Common myeloid progenitor, CD34-positive (primary cell): Measurements from ENCODE around the gene INAFM2.

Experiments used
- CTCF ChIA-PET: fragments of 350-600 bp; sonication (Branson Sonifier 250); formaldehyde crosslinking; loops from one replicate; lab custom pipeline; 2021; ENCODE audit warnings: antibody characterized with exemption; lab: Charles Lee
- POLR2A ChIA-PET: fragments of 350-600 bp; sonication (Branson Sonifier 250); formaldehyde crosslinking; loops from one replicate; lab custom pipeline; 2021; ENCODE audit warnings: antibody characterized with exemption; lab: Charles Lee
- DNase-seq, 3 donors: peaks; one replicate each; pipeline versions ENCODE4 v3.0.0 to v3.0.0-alpha.2; 2013
- H3K27ac ChIP-seq, 2 experiments: 1 replicate in 1 of 2; 2 replicates in 1 of 2; pipeline ENCODE4 v1.7.0; 2013; ENCODE audit warnings: inconsistent platforms in 2 of 2, low read length in 2 of 2, mild to moderate bottlenecking in 2 of 2, low read depth in 1 of 2, moderate library complexity in 1 of 2; ENCODE audit not compliant: severe bottlenecking in 2 of 2, insufficient read depth in 1 of 2, poor library complexity in 1 of 2
- H3K27me3 ChIP-seq, 5 experiments: replicated peaks in 2 of 5; 1 replicate in 3 of 5; 2 replicates in 2 of 5; pipeline versions ENCODE4 v1.6.1 to v1.7.0; 2013; ENCODE audit warnings: low read length in 4 of 5, mild to moderate bottlenecking in 2 of 5, moderate library complexity in 2 of 5, inconsistent platforms in 1 of 5; ENCODE audit not compliant: insufficient read depth in 5 of 5, control insufficient read depth in 4 of 5
- H3K36me3 ChIP-seq, 4 experiments: 1 replicate in 2 of 4; 2 replicates in 2 of 4; pipeline versions ENCODE4 v1.6.1 to v1.7.0; 2013; ENCODE audit warnings: low read length in 3 of 4, control low read depth in 1 of 4, mild to moderate bottlenecking in 1 of 4; ENCODE audit not compliant: control insufficient read depth in 4 of 4, insufficient read depth in 4 of 4
- H3K4me1 ChIP-seq, 4 experiments: 1 replicate in 3 of 4; 2 replicates in 1 of 4; pipeline versions ENCODE4 v1.6.1 to v1.7.1; 2013; ENCODE audit warnings: low read length in 3 of 4, mild to moderate bottlenecking in 3 of 4, control low read depth in 1 of 4, inconsistent platforms in 1 of 4, moderate library complexity in 1 of 4; ENCODE audit not compliant: control insufficient read depth in 4 of 4, insufficient read depth in 4 of 4; ENCODE audit errors: control extremely low read depth in 1 of 4
- H3K4me3 ChIP-seq, 7 experiments: 1 replicate in 4 of 7; 2 replicates in 3 of 7; pipeline versions ENCODE4 v1.5.1 to v1.7.0; 2013; ENCODE audit warnings: mild to moderate bottlenecking in 7 of 7, low read length in 6 of 7, moderate library complexity in 6 of 7, inconsistent platforms in 2 of 7, low read depth in 2 of 7, control low read depth in 1 of 7; ENCODE audit not compliant: insufficient read depth in 4 of 7, control insufficient read depth in 1 of 7; ENCODE audit errors: extremely low read depth in 1 of 7
- H3K9me3 ChIP-seq, 5 experiments: 1 replicate in 4 of 5; 2 replicates in 1 of 5; pipeline versions ENCODE4 v1.6.1 to v1.7.1; 2013; ENCODE audit warnings: low read length in 4 of 5, mild to moderate bottlenecking in 2 of 5, inconsistent platforms in 1 of 5, low read depth in 1 of 5, moderate library complexity in 1 of 5; ENCODE audit not compliant: control insufficient read depth in 4 of 5, insufficient read depth in 2 of 5; ENCODE audit errors: control extremely low read depth in 1 of 5
- WGBS: methylation state at CpG from one replicate; pipeline ENCODE4 v1.1.5; 2013; ENCODE audit not compliant: insufficient coverage; 5-methylcytosine and 5-hydroxymethylcytosine counted together

Gene INAFM2

DNA sequence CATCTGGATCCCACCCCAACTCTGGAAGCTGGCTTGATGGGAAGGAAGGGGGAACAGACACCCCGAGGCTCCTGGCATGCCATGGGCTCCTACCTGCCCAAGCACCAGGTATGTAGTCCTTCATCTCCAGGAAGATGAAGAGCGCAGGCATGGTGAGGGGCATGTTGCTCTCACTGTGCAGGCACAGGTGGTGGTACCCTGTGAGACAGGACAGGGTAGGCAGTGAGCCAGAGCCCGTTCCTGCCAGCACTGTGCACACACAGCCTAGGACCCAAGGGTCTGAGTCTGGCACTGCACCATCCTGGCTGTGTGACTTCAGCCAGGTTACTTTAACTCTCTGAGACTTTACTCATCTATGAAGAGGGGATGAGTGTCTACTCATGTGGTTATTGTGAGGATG, 31.2 kb upstream of the INAFM2 start:
- Histone ChIP-seq H3K4me1 (peaks cover 0 to 19% (median 0%) of the 10 kb centered on the region in 4 experiments), H3K9me3 (no peaks in the 10 kb centered on the region), H3K27me3 (no peaks in the 10 kb centered on the region), H3K36me3 (peaks cover 34 to 98% (median 78%) of the 10 kb centered on the region in 4 experiments), H3K27ac (no peak overlapping the region), H3K4me3 (no peak overlapping the region)
- POLR2A ChIA-PET = interaction anchor here (1.2 kb wide), 1 partner anchor 16 kb away, joined by 4 read pairs; no protein-coding TSS in a partner anchor
- CTCF ChIA-PET = interaction anchor here (2.6 to 25.2 kb wide), 3 partner anchors 20 to 130 kb away, joined by 8 to 407 read pairs (median 21); partner anchors contain the start of genes INAFM2 and PLCB2
- WGBS = 100% methylated on average over 2 of the region's 3 CpGs
- no peak for DNase-seq

DNA sequence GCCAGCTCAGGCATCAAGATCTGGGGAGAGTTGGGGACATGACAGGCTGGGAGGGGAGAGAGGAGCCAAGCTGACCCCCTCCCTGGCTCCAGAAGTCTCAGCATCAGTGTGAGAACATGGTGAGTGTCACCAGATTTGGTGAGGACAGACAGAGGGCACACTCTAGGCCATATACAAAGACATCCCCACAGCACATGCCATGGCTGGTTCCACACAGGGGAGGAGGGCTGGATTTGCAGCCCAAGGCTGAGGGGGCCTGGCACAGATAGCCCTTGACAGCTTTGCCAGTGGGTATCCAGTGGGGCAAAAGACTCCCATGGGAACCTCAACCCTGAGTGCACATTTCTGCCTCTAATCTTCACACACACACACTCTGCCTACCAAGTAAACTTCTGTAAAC, 30.5 kb upstream of the INAFM2 start:
- Histone ChIP-seq H3K9me3 (no peaks in the 10 kb centered on the region), H3K27me3 (no peaks in the 10 kb centered on the region), H3K27ac (no peak overlapping the region), H3K4me1 (peaks cover 0 to 19% (median 0%) of the 10 kb centered on the region in 4 experiments), H3K36me3 (peaks cover 35 to 98% (median 80%) of the 10 kb centered on the region in 4 experiments), H3K4me3 (no peak overlapping the region)
- ChIA-PET CTCF (interaction anchor here (0.7 to 25.2 kb wide), 6 partner anchors 13 to 129 kb away, joined by 3 to 407 read pairs (median 7); partner anchors contain the start of genes INAFM2 and PLCB2), POLR2A (no interaction called here)
- DNase-seq = no peak

DNA sequence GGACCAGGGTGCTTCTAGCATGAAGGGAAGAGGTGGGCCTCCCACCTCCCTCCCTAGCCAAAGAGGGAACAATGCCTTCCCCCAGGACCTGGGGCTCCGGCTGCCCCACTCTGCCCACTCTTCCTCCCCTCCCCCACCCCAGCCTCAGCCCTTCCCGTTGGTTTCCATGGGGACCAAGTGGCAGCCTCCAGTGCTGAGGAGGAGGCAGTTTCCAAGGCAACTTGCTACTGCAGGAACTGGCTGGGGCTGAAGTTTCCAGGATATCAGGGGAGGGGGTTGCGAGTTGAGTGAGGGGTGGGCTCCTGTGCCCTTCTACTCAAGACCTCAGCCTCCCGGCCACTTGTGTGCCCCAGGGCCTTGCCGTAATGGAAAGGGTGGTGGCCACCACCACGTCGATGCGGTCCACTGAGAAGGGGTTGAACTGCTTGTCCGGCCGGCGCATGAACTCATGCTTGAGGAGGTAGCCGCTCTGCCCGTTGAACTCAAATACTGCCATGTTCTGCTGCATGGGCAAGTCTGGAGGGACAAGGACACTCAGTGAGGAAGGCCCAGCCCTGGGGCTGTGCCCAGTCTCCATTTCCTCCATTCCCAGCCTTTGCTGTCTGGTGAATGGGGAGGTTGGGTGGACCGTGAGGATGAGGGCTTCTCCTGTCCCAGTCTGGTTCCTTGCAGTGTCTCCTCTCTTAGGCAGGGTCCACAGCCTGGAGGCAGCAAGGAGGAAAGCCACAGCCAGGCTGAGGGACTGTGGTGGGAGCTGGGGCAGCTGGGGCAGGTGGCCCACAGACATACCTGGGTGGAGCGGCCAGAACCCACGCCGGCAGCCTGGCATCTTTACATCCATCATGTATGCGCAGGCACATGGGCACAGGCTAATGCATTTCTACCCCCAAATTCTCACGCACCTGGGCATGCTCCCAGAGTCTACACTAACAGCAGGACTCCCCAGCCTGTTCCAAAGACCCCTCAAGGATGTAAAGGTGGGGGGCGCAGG, 29.3 kb upstream of the INAFM2 start:
- Histone ChIP-seq H3K27me3 (no peaks in the 10 kb centered on the region), H3K4me1 (peaks cover 0 to 19% (median 0%) of the 10 kb centered on the region in 4 experiments), H3K4me3 (no peak overlapping the region), H3K9me3 (no peaks in the 10 kb centered on the region), H3K27ac (no peak overlapping the region), H3K36me3 (peaks cover 31 to 98% (median 80%) of the 10 kb centered on the region in 4 experiments)
- DNase-seq = no peak
- WGBS = 97% methylated on average over 15 of the region's 20 CpGs
- ChIA-PET CTCF (interaction anchor here (0.7 to 25.2 kb wide), 8 partner anchors 9 to 128 kb away, joined by 3 to 407 read pairs (median 6); partner anchors contain the start of genes ANKRD63, INAFM2 and PLCB2), POLR2A (no interaction called here)

DNA sequence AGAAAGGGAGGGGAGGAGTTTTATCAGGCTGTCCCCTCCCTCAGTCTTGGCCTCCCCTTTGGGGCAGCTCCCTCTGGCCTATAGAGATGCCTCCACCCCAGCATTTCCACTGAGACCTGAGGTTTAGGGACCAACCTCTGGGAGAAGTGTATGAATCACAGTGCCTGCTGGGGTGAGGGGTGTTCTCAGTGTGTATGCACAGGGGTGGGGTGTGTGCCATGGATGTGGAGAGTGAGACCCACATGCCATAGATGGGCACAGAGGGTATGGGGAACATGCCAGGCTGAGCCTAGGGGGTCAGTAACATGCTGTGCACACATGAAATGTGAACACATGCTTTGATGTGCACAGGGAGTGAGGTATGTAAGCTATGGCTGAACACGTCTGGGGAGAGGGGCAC, 28.2 kb upstream of the INAFM2 start:
- no peaks in the 10 kb centered on the region for H3K27me3 ChIP-seq
- ChIA-PET POLR2A (no interaction called here), CTCF (interaction anchor here (0.8 to 25.2 kb wide), 5 partner anchors 10 to 22 kb away, joined by 3 to 407 read pairs (median 6); partner anchors contain the start of genes ANKRD63, INAFM2 and PLCB2)
- H3K4me3 ChIP-seq = no peak overlapping the region
- H3K36me3 ChIP-seq = peaks cover 28 to 91% (median 75%) of the 10 kb centered on the region in 4 experiments
- no peak for DNase-seq
- WGBS = 100% methylated on average over 1 of the region's 1 CpG
- no peaks in the 10 kb centered on the region for H3K9me3 ChIP-seq
- H3K27ac ChIP-seq = no peak overlapping the region
- peaks cover 0 to 19% (median 0%) of the 10 kb centered on the region in 4 experiments for H3K4me1 ChIP-seq

DNA sequence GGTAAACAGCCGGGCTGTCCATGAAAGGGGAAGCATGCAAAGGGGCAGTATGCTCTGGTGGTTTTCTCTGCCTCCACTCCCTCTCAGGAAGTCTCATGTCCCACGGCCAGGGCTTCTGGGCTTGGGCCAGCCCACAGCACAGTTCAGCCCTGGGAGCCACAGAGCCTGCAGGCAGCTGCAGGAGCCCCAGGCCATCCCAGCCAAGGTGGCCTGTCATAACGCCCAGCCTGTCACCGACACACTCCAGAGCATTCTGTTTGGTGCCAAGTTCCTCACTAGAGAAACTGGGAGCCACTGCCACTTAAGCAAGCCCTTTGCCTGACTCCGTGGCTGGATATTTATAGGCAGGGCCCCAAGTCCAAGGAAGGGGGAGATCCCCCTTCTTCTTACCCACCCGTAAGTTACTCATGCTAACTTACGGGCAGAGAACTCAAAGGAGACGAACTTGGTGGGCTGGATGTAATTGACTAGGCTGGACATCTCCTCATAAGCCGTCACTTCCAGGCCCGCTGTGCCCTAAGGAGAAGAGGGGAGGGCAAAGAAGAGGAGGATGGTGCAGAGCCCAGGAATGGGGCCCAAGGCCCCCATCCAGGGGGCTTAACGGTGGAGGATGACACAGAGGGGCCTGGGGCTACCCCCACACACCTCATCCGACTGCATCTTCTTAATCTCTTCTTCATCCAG, 27.5 kb upstream of the INAFM2 start:
- DNase-seq = no peak
- H3K9me3 ChIP-seq = peaks cover 0 to 5% (median 0%) of the 10 kb centered on the region in 5 experiments
- H3K27me3 ChIP-seq = no peaks in the 10 kb centered on the region
- H3K36me3 ChIP-seq = peaks cover 25 to 92% (median 77%) of the 10 kb centered on the region in 4 experiments
- H3K4me1 ChIP-seq = peaks cover 0 to 20% (median 3%) of the 10 kb centered on the region in 4 experiments
- POLR2A ChIA-PET = no interaction called here
- CTCF ChIA-PET = interaction anchor here (0.8 to 25.2 kb wide), 6 partner anchors 10 to 41 kb away, joined by 3 to 407 read pairs (median 5); partner anchors contain the start of genes ANKRD63, INAFM2 and PLCB2
- 49% methylated on average over 8 of the region's 12 CpGs for WGBS
- H3K4me3 ChIP-seq = no peak overlapping the region
- no peak overlapping the region for H3K27ac ChIP-seq

DNA sequence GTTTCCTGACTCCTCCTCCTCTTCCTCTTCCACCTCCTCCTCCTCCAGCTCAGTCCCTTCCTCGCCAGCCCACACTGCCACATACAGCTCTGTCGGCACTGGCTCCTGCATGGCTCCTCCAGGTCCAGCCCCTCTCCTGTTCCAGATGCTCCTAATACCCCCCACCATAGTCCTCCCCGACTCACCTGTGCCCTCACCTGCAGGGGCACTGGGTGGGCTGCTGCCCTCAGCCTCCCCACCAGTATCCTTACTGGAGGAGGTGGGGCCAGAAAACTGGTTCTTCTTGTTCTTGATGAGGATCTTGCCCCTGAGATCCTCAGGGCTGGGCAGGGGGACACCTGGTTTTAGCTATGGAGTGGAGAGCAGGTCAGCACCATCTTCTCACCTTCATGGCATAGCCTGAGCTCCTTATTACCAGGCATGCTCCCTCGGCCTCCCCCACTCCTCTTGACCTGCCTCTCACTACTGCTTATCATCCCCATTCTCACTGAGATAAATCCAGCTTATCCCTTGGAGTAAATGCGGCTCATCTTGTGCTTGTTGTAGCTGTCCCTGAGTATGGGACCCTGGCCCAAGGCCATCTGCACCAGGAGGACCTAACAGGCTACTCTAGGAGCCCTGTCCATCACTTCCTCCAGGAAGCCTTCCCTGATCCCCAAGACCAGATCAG, 26.8 kb upstream of the INAFM2 start:
- no peaks in the 10 kb centered on the region for H3K27me3 ChIP-seq

More for the DNA sequence above, 26.8 kb upstream of the INAFM2 start:
- DNase-seq = no peak
- POLR2A ChIA-PET = no interaction called here
- Histone ChIP-seq H3K9me3 (peaks cover 0 to 9% (median 0%) of the 10 kb centered on the region in 5 experiments), H3K4me1 (peaks cover 2 to 27% (median 10%) of the 10 kb centered on the region in 4 experiments), H3K36me3 (peaks cover 25 to 93% (median 75%) of the 10 kb centered on the region in 4 experiments), H3K27ac (no peak overlapping the region), H3K4me3 (no peak overlapping the region)
- WGBS = 71% methylated on average over 4 of the region's 5 CpGs
- CTCF ChIA-PET = interaction anchor here (0.8 to 25.2 kb wide), 6 partner anchors 14 to 47 kb away, joined by 3 to 407 read pairs (median 3); partner anchors contain the start of genes ANKRD63, INAFM2 and PLCB2
